ENCODE measurements around the gene KIF4A.

GRCh38 chrX:70464051-70464450 lies 174.1 kb downstream of the KIF4A start:
- TF ChIP-seq, protein P1, sequence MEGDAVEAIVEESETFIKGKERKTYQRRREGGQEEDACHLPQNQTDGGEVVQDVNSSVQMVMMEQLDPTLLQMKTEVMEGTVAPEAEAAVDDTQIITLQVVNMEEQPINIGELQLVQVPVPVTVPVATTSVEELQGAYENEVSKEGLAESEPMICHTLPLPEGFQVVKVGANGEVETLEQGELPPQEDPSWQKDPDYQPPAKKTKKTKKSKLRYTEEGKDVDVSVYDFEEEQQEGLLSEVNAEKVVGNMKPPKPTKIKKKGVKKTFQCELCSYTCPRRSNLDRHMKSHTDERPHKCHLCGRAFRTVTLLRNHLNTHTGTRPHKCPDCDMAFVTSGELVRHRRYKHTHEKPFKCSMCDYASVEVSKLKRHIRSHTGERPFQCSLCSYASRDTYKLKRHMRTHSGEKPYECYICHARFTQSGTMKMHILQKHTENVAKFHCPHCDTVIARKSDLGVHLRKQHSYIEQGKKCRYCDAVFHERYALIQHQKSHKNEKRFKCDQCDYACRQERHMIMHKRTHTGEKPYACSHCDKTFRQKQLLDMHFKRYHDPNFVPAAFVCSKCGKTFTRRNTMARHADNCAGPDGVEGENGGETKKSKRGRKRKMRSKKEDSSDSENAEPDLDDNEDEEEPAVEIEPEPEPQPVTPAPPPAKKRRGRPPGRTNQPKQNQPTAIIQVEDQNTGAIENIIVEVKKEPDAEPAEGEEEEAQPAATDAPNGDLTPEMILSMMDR (IDR thresholded peaks at IDR 0.05 in 8 of 11, conservative IDR thresholded peaks at IDR 0.05 in 3 of 11): no peak
- TF ChIP-seq POLR2A (IDR thresholded peaks at IDR 0.05): no peak
- no peak for TF ChIP-seq POLR2AphosphoS5 (IDR thresholded peaks at IDR 0.05)
